Measurements from ENCODE around the gene LMAN1.

LMAN1 gene

DNA sequence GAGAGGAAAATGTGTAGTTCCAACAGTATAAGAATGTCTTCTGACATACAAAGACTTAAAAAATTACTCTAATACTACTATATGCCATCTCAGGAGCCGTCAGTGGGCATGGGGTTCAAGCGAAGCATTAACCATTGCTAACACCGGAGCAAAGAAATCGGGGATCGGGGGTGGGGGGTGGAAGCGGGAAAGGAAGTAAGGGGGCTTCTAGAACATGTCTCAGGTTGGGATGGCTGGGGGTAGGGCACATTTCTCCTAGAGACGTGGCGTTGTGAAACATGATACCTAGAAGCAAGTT is 702 bp downstream of the LMAN1 start:
- DNase-seq, result no peak

DNA sequence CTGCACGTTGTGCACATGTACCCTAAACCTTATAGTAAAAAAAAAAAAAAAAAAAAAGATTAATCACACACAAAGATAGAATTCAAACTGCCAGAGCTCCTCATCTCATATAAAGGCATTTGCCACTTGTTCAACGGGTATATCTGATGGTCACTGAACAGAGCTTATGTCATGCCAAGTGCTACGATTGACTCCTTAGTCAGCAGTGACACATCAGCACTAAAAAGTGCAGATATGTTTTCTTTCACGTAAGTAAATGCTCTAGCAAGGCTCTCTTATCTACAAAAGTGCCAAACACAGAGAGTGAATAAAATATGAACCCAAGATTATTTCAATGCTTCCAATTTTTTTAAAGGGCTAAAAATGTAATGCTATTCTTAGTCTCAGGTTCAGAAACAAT is 1.1 kb downstream of the LMAN1 start:
- DNase-seq, result no peak

DNA sequence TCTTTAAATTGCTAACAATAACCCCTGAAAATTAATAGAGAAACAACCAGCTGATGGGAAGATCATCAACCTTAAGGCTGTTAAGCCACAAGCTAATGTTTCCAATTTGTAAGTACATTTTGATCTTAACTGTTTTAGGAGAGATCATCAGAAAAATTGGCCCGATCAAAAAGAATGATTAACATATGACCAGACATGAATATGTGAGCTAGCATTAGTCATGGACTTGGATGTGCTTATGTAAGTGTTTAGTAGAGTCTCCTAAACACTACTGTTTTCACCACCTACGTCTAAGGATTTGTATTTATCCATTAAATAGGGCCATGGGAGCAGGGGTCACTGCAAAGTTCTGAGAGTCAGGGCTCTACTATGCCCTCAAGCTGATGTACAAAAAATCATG is 4.3 kb downstream of the LMAN1 start:
- DNase-seq, result no peak

DNA sequence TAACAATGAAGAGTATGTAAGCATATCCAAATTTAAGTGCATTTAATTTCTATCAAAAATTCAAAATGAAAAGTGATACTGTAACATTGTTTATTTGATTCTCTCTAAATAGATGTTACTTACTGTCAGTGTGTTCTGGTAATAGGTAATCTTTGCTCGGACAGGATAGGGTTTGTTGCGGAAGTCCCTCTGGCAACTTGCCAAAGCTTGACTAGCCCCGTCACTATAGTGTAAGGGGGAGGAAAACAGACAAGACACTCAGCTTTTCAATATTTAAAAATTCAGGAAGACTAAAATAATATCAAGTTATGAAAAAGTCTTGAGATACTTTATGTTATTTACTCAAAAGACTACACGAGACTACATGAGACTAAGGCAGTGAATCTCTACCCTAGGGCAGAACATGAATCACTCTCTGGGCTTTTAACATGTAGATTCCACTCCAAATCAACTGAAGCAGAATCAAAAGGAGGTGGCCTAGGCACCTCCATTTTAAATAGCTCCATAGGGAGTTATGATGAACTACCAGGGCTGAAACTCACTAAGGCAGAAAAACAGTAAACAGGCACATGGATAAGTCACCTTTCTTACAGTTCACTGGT is 5.9 kb downstream of the LMAN1 start:
- DNase-seq, result peak; percentile 5

DNA sequence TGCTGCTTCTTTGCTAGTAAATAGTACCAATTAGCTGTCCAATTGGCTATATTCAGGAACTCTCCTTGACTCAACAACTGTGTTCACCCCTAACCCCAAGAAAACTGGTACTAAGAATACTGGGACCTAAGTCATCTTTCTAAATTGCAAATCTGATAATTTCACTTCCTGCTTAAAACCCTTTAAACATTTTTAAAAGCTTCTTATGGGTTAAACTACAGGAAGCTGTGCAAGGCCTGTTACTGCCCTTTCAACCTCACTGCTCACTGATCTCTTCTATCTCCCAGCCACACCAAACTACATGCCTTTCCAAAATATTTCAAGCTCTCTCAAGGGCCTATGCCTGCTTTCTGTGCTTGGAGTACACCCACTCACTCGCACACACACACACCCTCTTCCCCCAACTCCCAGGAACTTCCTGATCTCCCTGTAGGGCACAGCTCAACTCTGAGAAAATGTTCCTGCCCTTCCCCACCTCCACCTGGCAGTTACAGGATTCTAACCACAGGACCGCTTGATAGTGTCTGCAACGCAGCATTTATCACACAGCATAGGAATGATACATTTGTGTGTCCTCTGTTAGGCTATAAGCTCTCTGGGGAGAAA is 6.7 kb downstream of the LMAN1 start:
- DNase-seq, result no peak

DNA sequence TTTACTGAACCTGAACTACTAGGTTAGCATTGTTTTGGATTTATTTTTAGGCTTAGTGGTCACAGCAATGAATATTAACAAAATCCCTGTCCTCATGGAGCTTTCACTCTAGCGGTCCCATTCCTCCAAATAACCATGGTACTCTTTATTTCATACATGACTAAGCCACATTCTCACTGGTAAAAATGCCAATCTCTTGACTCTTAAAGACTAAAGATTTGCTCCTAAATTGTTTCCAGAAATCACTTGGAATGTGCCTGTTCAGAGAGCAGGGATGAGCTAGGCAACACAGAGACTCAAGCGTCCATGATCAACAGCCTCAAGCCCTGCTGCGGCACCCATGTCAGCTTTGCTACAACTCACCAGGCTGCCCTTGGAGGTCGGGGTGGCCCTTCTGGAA is 13.5 kb downstream of the LMAN1 start:
- no peak for DNase-seq

DNA sequence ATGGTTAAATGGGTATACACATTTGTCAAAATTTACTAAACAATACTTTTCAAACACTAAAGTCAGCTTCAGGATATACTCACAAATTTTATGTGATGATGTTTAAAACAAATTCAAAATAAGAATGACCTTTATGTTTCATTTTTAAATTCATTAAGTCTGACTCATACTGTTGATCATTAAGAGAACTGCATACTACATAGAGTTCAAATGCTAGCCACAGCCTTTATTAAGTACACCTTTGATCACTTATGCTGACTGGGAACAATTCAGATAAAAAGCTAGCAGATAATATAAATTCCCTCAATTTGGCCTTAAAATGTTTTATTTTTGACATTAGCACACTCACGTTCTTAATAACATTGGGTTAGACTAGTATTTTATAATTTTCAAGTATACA is 14.1 kb downstream of the LMAN1 start:
- no peak for DNase-seq

DNA sequence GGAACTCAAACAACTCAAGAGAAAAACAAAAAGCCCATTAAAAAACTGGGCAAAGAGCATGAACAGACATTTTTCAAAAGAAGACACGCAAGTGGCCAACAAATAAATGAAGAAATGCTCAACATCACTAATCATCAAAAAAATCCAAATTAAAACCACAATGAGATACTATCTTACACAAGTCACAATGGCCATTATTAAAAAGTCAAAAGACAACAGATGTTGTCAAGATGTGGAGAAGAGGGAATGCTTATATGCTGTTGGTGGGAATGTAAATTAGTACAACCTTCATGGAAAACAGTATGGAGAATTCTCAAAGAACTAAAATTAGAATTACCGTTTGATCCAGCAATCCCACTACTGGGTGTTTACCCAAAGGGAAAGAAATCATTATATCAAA is 15.1 kb downstream of the LMAN1 start:
- DNase-seq, result no peak

DNA sequence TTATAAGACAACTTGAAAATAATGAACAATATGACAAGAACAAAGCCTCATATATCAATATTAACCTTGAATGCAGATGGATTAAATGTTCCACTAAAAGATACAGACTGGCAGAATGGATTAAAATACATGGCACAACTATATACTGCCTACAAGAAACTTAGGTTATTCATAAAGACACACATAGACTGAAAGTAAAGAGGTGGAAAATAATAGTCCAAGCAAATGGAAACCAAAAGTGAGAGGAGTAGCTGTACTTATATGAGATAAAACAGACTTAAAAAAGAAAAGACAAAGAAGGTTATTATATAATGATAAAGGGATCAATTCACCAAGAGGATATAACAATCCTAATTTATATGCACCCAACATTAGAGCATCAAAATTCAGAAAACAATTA is 18.2 kb downstream of the LMAN1 start:
- DNase-seq, result no peak

DNA sequence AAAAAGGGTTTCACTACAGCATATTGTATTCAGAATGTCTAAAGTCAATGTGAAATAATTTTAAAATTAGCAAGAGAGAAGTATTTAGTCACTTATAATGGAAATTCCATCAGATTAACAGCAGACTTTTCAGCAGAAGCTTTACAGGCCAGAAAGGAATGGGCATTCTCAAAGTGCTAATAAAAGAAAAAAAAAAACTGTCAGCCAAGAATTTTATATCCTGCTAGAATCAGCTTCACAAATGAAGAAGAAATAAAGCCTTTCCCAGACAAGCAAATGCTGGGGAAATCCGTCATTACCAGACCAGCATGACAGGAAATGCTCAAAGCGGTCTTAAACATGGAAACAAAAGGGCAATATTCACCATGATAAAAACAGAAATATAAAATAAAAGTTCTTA is 18.8 kb downstream of the LMAN1 start:
- no peak for DNase-seq

DNA sequence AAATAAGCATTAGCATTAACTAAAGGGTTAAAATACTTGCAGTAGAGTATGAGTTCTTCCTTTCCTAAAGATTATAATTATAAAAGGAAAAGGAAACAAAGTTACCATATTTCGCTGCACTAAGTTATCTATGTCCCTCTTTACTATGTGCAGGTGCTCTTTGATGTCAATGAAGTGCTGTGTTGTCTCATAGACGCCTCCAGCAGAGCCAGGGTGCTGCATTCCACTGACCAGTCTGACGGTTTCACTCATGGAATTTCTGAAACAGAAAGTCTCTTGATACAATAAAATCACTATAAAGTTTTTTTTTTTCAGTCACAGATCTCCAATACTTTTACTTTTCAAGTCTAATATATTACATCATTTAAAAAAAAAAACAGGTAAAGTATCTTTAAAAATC is 26.1 kb downstream of the LMAN1 start:
- no peak for DNase-seq

DNA sequence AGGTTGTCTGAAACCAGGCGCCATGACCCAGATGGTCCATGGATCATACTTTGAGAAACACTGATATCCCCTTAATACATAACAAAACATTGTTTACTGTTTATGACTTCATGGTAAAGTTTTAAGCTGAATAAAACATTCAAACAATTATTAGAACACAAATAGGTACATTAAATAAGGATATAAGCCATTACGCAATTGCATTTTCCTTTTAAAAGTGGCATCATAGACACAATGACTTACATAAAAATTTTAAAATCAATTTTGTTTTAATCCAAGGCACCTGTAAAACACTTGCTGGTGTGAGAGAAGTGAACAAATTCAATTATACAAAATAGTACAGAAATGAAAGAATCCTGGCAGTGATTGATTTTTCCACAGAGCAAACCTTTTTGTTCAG is 30.4 kb downstream of the LMAN1 start:
- DNase-seq, result no peak

DNA sequence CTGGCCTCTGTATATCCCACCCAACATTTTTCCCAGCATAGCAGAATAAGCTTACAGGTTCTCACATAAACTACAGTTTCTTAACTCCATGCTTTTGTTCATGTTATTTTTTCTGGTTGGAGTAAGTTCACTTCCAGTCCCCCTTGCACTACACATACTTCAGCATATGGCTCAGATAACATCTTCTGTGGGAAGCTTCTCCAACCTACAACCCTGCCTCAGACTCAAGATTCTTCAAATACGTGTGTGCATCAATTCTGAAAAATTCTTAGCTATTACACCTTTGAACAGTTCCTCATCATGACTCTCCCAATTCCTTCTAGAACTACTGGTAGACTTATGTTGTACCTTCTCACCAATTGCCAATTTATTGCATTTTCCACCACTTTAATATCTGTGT is 33.1 kb downstream of the LMAN1 start:
- no peak for DNase-seq

DNA sequence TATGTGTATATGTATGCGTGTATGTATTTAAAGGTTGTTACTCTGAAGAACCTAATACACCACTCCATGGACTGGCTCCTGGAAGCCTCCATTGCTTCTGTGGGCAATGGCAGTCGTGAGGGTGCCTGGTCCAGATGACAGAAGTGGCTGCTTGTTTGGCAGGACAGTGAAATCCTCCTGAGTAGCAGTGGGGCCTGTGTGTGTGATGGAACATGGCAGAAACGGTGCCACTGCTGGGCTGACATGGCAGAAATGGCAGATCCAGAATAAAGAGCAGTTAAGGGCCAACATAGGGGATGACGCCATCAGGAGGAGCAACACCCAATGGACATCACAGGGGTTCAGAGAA is 34.5 kb downstream of the LMAN1 start:
- no peak for DNase-seq

DNA sequence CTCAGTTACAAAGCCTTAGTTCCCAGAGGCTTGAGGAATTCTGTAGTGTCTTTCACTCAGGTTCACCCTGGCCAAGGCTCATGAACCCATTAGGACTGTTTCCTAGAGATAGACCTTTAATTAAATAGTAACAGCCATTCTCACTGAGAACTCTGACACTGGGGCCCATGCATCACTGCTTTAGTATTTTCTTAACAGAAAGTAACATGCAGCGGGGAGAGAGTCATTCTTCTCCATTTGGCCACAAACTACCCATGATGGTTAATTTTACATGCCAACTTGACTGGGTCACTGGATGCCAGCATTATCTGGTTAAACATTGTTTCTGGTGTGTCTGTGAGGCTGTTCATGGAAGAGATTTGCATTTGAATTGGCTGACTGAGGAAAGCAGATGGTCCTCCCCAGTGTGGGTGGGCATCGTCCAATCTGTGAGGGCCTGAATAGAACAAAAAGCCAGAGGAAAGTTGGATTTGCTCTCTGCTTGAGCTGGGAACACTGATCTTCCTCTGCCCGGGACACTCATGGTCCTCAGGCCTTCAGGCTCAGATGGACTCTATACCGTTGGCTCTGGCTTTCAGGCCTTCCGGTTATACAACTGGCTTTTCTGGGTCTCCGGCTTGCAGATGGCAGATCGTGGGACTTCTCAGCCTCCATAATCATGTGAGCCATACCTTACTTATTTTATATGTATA is 35.0 kb downstream of the LMAN1 start:
- DNase-seq, result no peak

DNA sequence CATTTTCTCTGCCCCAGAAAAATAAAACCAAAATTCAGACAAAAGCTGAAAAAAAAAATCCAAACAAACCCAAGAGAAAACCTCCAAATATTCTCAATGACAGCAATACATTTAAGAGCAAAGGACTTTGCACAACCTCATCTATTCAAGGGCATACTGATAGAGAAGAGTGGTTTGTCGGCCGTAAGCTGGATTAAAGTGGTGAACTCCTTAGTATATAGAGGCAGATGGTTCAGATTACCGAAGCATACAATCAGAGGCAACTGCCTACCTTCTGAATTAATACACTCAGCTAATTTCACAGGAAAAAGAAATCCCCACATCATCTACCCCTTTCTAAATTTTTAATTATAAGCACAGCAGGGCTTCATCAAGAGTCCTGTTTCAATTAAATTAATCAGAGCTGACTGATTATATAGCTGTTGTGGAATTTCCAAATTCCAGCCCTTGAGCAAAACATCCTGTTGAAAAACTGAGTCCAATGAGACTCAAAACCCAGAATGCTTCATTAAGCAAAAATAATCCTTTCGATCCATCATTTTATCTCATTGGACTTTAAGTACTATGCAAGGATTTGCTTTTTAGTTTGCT is 40.5 kb downstream of the LMAN1 start, which contains the start of gene CPLX4:
Gene CPLX4 (minus strand): TSS at position 190 of the 591 bp plus-strand sequence. CDS start 187 bp downstream, at position 3.
- DNase-seq, result no peak

DNA sequence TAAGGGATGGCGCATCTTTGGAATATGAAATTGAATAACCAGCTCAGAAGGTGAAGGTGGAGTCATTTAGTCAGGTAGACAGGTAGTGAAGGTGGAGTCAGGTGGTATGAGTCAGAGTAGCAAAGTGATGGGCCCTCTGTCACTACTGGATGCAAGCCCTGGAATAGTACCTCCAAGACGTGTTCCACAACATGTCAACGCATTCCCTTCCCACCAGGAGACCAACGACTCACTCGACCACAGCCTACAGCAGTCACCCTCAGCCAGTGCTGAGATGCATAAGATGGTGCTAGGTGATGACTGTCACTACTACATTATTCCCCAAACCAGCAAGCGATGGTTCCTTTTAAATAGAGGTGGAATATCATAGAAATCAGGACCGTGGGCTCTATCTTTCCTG is 47.4 kb downstream of the LMAN1 start:
- no peak for DNase-seq

DNA sequence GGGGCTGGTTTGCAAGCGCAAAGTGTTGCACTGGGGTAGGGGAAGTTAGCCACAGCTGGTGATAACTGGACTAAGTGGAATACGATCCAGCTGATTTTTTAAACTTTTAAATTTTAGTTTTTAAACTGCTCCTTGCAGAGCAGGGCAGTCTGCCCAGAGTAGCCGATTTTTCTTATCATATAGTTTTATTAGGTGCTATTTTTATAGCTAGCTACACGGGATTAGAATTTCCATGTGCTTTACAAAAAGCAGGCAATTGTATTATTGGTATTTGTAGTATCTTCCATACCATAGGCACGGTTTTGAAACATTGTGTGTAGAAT is 50.2 kb downstream of the LMAN1 start:
- no peak for DNase-seq

DNA sequence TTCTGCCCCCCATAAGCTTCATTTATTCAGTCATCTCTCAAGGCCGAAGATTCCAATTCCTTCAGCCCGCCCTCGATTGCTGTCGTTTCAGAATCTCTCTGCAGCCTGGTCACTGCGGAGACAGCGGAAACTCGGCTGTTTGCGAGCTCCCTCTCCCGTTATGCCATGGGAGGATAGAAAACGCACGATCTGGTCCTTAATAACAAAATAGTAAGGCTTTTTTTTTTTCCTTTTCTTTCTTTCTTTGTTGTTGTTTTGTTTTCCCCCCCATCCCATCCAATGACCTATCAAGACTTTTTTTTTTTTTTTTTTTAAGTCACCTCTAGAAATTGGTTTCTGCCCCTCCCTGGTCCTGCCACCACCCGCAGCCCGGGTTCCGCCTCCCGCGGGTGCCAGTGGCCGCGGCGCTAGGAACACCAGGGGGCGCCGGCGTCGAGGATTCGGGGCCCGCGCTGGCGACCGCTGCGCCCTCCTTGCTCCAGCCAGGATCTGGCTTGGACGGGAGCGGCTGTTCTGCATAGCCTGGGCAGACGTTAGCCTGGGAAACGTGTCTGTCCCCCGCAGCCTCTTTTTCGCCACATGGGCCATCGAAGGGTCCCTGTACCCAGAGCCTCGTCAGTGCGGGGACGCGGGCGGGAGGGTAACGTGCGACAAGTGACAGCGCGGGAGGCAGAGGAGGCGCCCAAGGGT is 50.7 kb downstream of the LMAN1 start:
- peak; percentile 74 for DNase-seq

DNA sequence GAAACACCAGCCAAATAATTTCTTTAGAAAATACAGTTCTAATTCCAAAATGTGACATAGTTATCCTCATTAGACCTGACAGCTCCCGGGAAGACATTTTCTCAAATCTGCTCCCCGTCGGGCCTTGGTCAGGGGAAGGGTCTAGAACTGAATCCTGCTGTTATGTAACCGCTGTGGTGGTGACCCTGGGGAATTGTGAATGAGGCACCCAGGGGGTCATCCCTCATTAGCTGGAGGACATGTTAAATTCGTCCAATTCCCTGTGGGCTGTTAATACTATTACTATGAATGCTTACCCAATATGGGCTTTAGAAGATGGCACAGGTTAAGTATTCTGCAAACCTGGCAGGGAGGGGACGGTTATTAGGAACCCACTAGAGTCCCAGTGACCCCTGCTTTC is 52.4 kb downstream of the LMAN1 start:
- no peak for DNase-seq

DNA sequence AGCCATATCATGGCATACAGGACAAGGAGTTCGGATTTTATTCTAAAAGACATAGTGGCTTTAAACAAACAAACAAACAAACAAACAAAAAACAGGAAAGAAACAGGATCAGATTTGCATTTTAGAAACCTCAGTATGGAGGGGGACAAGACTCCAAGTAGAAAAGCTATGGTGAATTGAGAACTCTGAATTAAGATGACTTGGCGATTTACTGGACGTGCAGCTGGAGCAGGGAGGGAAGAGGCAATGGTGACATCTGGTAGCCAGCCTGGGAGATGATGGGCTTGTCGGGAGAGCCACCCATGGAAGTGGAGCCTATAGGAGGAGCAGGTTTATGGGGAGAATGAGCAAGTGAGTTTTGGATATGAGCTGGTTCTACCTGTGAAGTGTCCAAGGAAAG is 53.8 kb downstream of the LMAN1 start:
- DNase-seq, result no peak

DNA sequence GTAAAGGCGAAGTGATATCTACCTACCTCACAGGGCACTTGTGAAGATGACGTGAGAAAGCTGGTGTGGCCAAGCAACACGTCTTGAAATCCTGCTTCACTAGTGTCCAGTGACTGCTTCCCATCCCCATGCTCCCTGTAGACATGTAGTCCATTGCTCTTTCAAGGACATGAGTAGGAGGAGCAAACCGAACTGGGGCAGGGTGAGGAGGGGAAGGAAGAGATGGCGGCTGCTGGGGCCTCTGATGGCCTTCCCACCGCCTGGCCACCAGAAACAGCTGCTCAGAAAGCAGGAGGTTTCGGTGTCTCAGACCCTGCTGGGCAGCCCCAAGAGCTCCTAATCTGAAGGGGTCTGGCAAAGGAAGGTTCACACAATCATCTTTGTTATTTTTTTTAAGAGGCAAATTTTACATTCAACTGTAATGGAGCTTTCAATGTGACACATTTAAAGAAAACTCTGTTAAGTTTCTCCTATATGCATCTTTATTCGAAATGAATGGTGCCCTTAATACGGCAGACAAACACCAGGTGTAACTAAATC is 55.3 kb downstream of the LMAN1 start:
- no peak for DNase-seq

DNA sequence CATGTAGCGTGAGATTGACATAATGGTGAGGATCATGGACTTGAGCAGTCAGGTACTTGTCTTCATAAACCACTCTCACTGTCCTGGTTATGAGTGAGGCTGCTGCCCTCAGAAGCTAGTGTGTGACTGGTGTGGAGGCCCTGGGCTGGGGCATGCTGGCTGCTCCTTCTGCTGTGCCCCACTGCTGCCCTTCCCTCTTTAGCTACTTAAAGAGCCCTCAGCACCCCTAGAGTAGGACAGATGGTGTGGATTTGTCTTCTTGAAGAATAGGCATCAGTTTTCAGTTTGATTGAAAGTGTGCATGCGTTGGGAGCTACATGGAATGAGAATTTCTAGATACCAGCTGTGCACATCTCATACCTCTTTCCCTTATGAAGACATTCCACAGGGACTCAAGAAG is 56.1 kb downstream of the LMAN1 start:
- DNase-seq, result no peak

DNA sequence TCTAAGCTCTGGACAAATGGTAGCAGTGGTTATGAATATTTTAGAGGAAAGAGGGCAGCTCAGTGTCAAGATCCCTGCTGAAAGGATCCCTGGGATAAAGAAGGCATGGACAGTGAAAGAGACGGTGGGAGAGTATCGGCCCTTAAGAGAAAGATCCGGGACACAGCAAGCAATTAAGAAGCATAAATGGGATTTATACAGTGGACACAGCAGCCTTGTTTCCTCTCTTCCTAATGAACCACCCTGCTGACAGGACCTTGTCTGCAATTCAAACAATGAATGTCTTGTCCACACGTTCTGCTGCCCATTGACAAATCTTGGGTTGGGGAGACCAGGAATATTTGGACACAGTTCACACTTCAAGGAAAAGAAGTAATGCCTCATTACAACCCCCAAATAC is 57.1 kb downstream of the LMAN1 start:
- no peak for DNase-seq

Data from NCI-H345 (cell line).